DLD1 (cell line): ENCODE data around the gene NDUFAF8.

ENCODE experiments used
- in situ Hi-C: cut with HindIII; loops from 2 replicates; pipeline ENCODE4 v1.10.0; 2017; ENCODE audit warnings: low sequenced_read_pairs

Gene NDUFAF8

GRCh38 chr17:81237591-81238489 lies 1.3 kb upstream of the NDUFAF8 start:
- in situ Hi-C loops = no loop called here

- in situ Hi-C loops = no loop called here
Observed at GRCh38 chr17:81238490-81238814, 666 bp upstream of the NDUFAF8 start.

- in situ Hi-C loops = no loop called here
Observed at GRCh38 chr17:81239714-81240555, 817 bp downstream of the NDUFAF8 start.

GRCh38 chr17:81240761-81241160 lies 1.6 kb downstream of the NDUFAF8 start:
- in situ Hi-C loops = no loop called here

- in situ Hi-C loops = no loop called here
Observed at GRCh38 chr17:81241203-81241602, 2.1 kb downstream of the NDUFAF8 start.

- in situ Hi-C loops = no loop called here
Observed at GRCh38 chr17:81241648-81242420, 2.7 kb downstream of the NDUFAF8 start.

- in situ Hi-C loops = no loop called here
Observed at GRCh38 chr17:81242421-81243332, 3.6 kb downstream of the NDUFAF8 start.

GRCh38 chr17:81243333-81243664 lies 4.2 kb downstream of the NDUFAF8 start:
- in situ Hi-C loops = no loop called here

- in situ Hi-C loops = no loop called here
Observed at GRCh38 chr17:81244358-81245023, 5.4 kb downstream of the NDUFAF8 start.

GRCh38 chr17:81245024-81245664 lies 6.0 kb downstream of the NDUFAF8 start:
- in situ Hi-C loops = no loop called here

GRCh38 chr17:81245665-81246342 lies 6.7 kb downstream of the NDUFAF8 start:
- in situ Hi-C loops = no loop called here

GRCh38 chr17:81246343-81246670 lies 7.2 kb downstream of the NDUFAF8 start:
- in situ Hi-C loops = no loop called here

GRCh38 chr17:81246679-81247338 lies 7.7 kb downstream of the NDUFAF8 start:
- in situ Hi-C loops = no loop called here

GRCh38 chr17:81247339-81247990 lies 8.3 kb downstream of the NDUFAF8 start:
- in situ Hi-C loops = no loop called here

- in situ Hi-C loops = no loop called here
Observed at GRCh38 chr17:81248649-81249048, 9.5 kb downstream of the NDUFAF8 start.

- in situ Hi-C loops = no loop called here
Observed at GRCh38 chr17:81249223-81250040, 10.3 kb downstream of the NDUFAF8 start.
